Measurements from ENCODE around the gene HTR2A.

DNA sequence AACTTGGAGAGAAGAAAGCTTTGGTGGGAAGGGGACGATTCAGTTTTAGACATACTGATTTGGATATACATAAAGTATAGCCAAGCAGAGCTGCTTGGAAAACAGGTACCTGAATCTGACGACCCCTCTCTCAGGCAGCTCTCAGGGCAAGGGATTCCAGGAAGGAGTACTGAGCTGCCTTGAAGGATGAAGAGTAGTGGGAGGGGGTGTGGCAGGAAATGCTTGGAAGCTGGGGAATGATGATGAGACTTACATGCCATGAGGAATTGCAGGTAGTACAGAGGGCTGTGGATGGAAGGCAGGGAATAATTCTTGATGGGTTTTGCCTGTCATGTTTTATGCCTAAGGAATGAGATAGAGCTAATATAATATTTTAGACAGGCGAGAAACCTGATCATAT is 38.7 kb downstream of the HTR2A start:
- TF ChIP-seq POLR2A (IDR thresholded peaks at IDR 0.05) (no peak), CTCF (IDR thresholded peaks at IDR 0.05) (no peak)
